ENCODE data around the gene BHLHA15.

DNA sequence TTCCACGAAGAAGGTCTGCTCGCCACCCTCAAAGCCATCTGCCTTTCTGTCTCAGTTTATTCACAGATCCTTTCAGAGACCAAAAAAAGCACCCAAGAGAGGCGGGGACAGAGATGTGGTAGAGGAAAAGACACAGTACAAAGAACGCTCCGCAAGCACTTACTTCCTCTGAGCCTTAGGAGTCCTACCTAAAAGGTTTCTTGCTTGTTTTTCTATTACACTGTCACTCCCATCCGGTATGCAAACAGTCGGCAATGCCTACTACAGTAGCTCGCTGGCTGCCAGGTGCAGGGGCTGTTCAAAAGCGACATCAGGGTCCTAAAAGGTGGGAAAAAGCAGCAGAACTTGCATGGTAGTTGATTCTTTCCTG, 40.0 kb downstream of the BHLHA15 start:
- TF ChIP-seq POLR2A (IDR thresholded peaks at IDR 0.05): no peak
- TF ChIP-seq, protein P1, sequence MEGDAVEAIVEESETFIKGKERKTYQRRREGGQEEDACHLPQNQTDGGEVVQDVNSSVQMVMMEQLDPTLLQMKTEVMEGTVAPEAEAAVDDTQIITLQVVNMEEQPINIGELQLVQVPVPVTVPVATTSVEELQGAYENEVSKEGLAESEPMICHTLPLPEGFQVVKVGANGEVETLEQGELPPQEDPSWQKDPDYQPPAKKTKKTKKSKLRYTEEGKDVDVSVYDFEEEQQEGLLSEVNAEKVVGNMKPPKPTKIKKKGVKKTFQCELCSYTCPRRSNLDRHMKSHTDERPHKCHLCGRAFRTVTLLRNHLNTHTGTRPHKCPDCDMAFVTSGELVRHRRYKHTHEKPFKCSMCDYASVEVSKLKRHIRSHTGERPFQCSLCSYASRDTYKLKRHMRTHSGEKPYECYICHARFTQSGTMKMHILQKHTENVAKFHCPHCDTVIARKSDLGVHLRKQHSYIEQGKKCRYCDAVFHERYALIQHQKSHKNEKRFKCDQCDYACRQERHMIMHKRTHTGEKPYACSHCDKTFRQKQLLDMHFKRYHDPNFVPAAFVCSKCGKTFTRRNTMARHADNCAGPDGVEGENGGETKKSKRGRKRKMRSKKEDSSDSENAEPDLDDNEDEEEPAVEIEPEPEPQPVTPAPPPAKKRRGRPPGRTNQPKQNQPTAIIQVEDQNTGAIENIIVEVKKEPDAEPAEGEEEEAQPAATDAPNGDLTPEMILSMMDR (IDR thresholded peaks at IDR 0.05): no peak
